HUES48 (cell line): ENCODE data around the gene ABL1.

Experiments used
- H3K27ac ChIP-seq: one replicate; pipeline ENCODE4 v1.7.0; 2013; ENCODE audit warnings: low read depth, low read length, inconsistent platforms
- H3K27me3 ChIP-seq: 2 replicates; pipeline ENCODE4 v1.6.1; 2013; ENCODE audit warnings: mild to moderate bottlenecking, low read length; ENCODE audit not compliant: control insufficient read depth, insufficient read depth
- H3K36me3 ChIP-seq: 2 replicates; pipeline ENCODE4 v1.6.1; 2013; ENCODE audit warnings: low read length; ENCODE audit not compliant: control insufficient read depth, insufficient read depth
- H3K4me1 ChIP-seq: 2 replicates; pipeline ENCODE4 v1.6.1; 2013; ENCODE audit warnings: mild to moderate bottlenecking, low read length; ENCODE audit not compliant: control insufficient read depth, insufficient read depth
- H3K4me3 ChIP-seq: 2 replicates; pipeline ENCODE4 v1.5.1; 2013; ENCODE audit warnings: mild to moderate bottlenecking, low read depth, low read length
- H3K9ac ChIP-seq: 2 replicates; pipeline ENCODE4 v1.6.1; 2013; ENCODE audit warnings: mild to moderate bottlenecking, low read depth, low read length, moderate library complexity
- H3K9me3 ChIP-seq: 2 replicates; pipeline ENCODE4 v1.6.1; 2013; ENCODE audit warnings: low read length; ENCODE audit not compliant: control insufficient read depth, insufficient read depth

Gene ABL1

DNA sequence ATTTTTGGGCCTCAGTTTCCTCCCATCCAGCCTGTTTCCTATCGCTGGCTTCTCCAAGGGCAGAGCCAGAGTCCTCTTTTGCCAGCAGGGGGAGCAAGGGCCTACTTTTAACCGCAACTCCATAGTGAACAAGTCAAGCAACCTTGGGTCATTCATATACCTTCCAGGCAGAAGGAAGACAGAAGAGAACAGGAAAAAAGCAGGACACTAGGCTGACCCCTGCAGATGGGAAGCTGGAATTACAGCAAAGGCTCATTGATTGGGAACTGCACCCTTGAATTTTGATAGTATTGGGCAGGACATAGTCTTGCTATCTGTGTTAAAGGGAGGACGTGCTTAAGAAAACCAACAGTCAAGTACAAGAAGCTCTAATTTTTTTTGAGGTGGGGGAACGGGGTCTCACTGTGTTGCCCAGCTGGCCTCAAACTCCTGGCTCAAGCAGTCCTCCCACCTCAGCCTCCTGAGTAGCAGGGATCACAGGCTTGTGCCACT, 31.5 kb downstream of the ABL1 start:
- H3K27ac ChIP-seq = no peak overlapping the region
- H3K4me1 ChIP-seq = no peaks in the 10 kb centered on the region
- H3K9me3 ChIP-seq = no peaks in the 10 kb centered on the region
- no peak overlapping the region for H3K9ac ChIP-seq
- no peak overlapping the region for H3K4me3 ChIP-seq
- H3K27me3 ChIP-seq = no peaks in the 10 kb centered on the region
- peaks cover 60% of the 10 kb centered on the region for H3K36me3 ChIP-seq

GRCh38 chr9:130867556-130867955, 32.5 kb downstream of the ABL1 start:
- no peak overlapping the region for H3K4me3 ChIP-seq
- H3K9ac ChIP-seq = no peak overlapping the region
- no peak overlapping the region for H3K27ac ChIP-seq
- no peaks in the 10 kb centered on the region for H3K4me1 ChIP-seq
- H3K27me3 ChIP-seq = no peaks in the 10 kb centered on the region
- no peaks in the 10 kb centered on the region for H3K9me3 ChIP-seq
- peaks cover 62% of the 10 kb centered on the region for H3K36me3 ChIP-seq

DNA sequence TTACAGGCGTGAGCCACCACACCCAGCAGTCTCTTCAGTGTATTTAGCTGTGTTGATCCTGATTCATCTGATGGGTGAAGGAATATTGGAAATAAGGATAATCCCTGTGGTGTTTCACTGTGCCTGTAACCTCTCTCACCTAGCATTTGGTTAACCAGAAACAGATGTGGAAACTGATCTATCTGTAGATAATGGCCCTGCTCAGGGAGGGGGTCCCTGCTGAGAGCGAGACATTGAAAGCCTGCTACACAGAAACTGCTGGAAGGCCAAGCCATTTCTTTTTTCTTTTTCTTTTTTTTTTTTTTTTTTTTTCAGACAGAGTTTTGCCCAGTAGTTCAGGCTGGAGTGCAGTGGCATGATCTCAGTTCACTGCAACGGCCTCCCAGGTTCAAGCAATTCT, 33.2 kb downstream of the ABL1 start:
- Histone ChIP-seq H3K9me3 (no peaks in the 10 kb centered on the region), H3K4me3 (no peak overlapping the region), H3K9ac (no peak overlapping the region), H3K36me3 (peaks cover 62% of the 10 kb centered on the region), H3K4me1 (no peaks in the 10 kb centered on the region), H3K27ac (no peak overlapping the region), H3K27me3 (no peaks in the 10 kb centered on the region)

GRCh38 chr9:130869250-130869649, 34.2 kb downstream of the ABL1 start:
- Histone ChIP-seq H3K9ac (no peak overlapping the region), H3K36me3 (peaks cover 64% of the 10 kb centered on the region), H3K27ac (no peak overlapping the region), H3K9me3 (no peaks in the 10 kb centered on the region), H3K4me3 (no peak overlapping the region), H3K27me3 (no peaks in the 10 kb centered on the region), H3K4me1 (no peaks in the 10 kb centered on the region)

DNA sequence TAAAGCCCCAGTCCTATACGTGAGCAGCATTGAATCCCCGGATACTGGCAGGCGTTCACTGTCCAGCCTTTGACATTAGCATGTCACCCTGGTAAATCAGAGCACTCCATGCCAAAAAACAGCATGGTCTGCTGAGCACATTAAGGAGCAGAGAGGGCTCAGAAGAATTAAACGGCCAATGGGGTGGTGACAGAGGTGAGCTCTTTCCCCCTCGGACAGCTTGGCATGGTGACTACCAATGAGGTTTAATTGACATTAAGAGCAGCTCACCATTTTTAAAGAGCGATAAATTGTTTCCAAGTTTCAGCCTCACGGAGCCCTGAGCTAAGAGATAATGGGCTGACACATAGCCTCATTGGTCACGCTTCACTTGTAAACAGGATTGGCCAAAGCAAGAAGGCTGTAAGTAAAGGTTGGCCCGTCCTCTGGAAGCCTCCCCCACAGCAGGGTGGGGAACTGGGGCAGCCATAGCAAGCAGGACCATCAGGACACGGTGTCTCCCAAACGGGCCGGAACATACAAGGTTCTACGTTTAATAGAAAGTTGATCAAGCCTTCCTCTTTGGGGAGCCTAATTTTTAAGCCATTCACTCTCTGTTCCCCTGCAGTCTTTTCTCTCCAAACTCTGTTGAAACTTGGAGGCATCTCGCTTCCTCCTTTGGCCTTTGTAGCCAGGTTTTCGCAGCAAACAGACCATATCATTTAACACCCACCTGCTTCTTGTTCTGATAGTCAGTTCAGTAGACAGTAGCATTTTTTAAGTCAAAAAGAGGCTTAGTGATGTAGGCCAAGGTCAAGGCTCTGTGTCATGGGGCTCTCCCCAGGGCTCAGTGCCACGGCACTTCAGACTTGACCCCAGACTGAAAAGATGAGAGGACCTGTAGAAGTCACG, 35.7 kb downstream of the ABL1 start:
- Histone ChIP-seq H3K27ac (no peak overlapping the region), H3K27me3 (no peaks in the 10 kb centered on the region), H3K9me3 (no peaks in the 10 kb centered on the region), H3K4me1 (no peaks in the 10 kb centered on the region), H3K9ac (no peak overlapping the region), H3K36me3 (peaks cover 70% of the 10 kb centered on the region), H3K4me3 (no peak overlapping the region)

- Histone ChIP-seq H3K4me3 (no peak overlapping the region), H3K27ac (no peak overlapping the region), H3K9me3 (no peaks in the 10 kb centered on the region), H3K4me1 (no peaks in the 10 kb centered on the region), H3K9ac (no peak overlapping the region), H3K36me3 (peaks cover 74% of the 10 kb centered on the region), H3K27me3 (no peaks in the 10 kb centered on the region)
Measured at GRCh38 chr9:130871395-130872062, 36.5 kb downstream of the ABL1 start.

DNA sequence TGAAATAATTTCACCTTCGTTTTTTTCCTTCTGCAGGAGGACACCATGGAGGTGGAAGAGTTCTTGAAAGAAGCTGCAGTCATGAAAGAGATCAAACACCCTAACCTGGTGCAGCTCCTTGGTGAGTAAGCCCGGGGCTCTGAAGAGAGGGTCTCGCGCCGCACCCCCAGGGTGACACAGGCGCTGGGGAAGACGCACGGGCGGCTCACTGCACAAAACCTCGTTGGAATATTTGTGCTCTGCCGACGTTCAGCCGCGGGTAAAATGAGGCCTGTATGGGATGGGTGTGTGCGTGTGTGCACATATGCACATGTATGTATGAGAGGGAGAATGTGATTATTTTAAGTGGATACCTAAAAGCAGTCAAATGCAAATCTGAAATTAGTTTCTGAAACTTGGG, 37.0 kb downstream of the ABL1 start:
- H3K27me3 ChIP-seq = no peaks in the 10 kb centered on the region
- H3K9me3 ChIP-seq = no peaks in the 10 kb centered on the region
- H3K4me1 ChIP-seq = no peaks in the 10 kb centered on the region
- H3K36me3 ChIP-seq = peaks cover 77% of the 10 kb centered on the region
- no peak overlapping the region for H3K27ac ChIP-seq
- no peak overlapping the region for H3K4me3 ChIP-seq
- no peak overlapping the region for H3K9ac ChIP-seq

GRCh38 chr9:130872508-130872907, 37.5 kb downstream of the ABL1 start:
- H3K27ac ChIP-seq = no peak overlapping the region
- no peaks in the 10 kb centered on the region for H3K9me3 ChIP-seq
- no peak overlapping the region for H3K4me3 ChIP-seq
- peaks cover 77% of the 10 kb centered on the region for H3K36me3 ChIP-seq
- no peaks in the 10 kb centered on the region for H3K4me1 ChIP-seq
- no peak overlapping the region for H3K9ac ChIP-seq
- H3K27me3 ChIP-seq = no peaks in the 10 kb centered on the region

- no peak overlapping the region for H3K27ac ChIP-seq
- peaks cover 77% of the 10 kb centered on the region for H3K36me3 ChIP-seq
- H3K4me3 ChIP-seq = no peak overlapping the region
- H3K27me3 ChIP-seq = no peaks in the 10 kb centered on the region
- no peak overlapping the region for H3K9ac ChIP-seq
- H3K9me3 ChIP-seq = no peaks in the 10 kb centered on the region
- H3K4me1 ChIP-seq = no peaks in the 10 kb centered on the region
Measured at GRCh38 chr9:130872912-130873503, 38.0 kb downstream of the ABL1 start.

- Histone ChIP-seq H3K36me3 (peaks cover 87% of the 10 kb centered on the region), H3K4me1 (no peaks in the 10 kb centered on the region), H3K27me3 (no peaks in the 10 kb centered on the region), H3K27ac (no peak overlapping the region), H3K9ac (no peak overlapping the region), H3K4me3 (no peak overlapping the region), H3K9me3 (no peaks in the 10 kb centered on the region)
Measured at GRCh38 chr9:130873966-130874365, 38.9 kb downstream of the ABL1 start.

- no peak overlapping the region for H3K27ac ChIP-seq
- no peaks in the 10 kb centered on the region for H3K9me3 ChIP-seq
- no peak overlapping the region for H3K9ac ChIP-seq
- H3K27me3 ChIP-seq = no peaks in the 10 kb centered on the region
- H3K4me1 ChIP-seq = no peaks in the 10 kb centered on the region
- peaks cover 89% of the 10 kb centered on the region for H3K36me3 ChIP-seq
- no peak overlapping the region for H3K4me3 ChIP-seq
Measured at GRCh38 chr9:130874783-130875182, 39.7 kb downstream of the ABL1 start.
